ENCODE results near the gene CD1E.

- TF ChIP-seq, protein P1, sequence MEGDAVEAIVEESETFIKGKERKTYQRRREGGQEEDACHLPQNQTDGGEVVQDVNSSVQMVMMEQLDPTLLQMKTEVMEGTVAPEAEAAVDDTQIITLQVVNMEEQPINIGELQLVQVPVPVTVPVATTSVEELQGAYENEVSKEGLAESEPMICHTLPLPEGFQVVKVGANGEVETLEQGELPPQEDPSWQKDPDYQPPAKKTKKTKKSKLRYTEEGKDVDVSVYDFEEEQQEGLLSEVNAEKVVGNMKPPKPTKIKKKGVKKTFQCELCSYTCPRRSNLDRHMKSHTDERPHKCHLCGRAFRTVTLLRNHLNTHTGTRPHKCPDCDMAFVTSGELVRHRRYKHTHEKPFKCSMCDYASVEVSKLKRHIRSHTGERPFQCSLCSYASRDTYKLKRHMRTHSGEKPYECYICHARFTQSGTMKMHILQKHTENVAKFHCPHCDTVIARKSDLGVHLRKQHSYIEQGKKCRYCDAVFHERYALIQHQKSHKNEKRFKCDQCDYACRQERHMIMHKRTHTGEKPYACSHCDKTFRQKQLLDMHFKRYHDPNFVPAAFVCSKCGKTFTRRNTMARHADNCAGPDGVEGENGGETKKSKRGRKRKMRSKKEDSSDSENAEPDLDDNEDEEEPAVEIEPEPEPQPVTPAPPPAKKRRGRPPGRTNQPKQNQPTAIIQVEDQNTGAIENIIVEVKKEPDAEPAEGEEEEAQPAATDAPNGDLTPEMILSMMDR (conservative IDR thresholded peaks at IDR 0.05; ENCODE audit: low read length): no peak
- TF ChIP-seq EZH2phosphoT487 (IDR thresholded peaks at IDR 0.05; ENCODE audit: borderline replicate concordance): no peak
Observed at GRCh38 chr1:158335213-158335532, 18.5 kb upstream of the CD1E start.
